ENCODE measurements around the gene OR6C4. TPM values are rescaled to one million over a fixed set of nuclear protein-coding genes. Genes with fewer than 3 reads are reported as not detected.

Gene OR6C4
- total and polyA plus RNA-seq, 10 of the 15 experiments (the other 5 are each of a cell fraction or from before 2014, with no cell fraction given): not detected

DNA sequence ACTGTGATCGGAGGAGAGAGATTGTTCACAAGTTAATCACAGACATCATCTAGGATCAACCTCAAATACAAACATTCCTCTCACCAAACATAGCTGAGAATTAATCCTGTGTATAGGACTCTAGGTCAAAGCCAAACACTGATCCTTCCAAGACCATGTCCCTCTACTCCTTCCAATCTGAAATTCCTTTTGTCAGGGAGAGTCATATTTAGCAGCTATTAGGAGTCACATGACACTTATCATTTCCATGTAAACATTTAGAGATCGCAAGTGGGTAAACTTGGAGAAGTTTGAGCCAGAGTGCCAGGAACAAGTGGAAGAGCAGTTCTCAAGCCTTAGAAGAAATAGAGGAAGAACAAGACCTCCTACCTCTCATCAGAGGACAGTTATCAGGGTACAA, 36.4 kb downstream of the OR6C4 start:
- BruUV-seq (replicated peaks): no TSS peak
- ChIA-PET POLR2A (no interaction called here), CTCF (no interaction called here), SMC1A (ENCODE audit: uncharacterized antibody, unreplicated experiment) (no interaction called here), RAD21 (ENCODE audit: unreplicated experiment) (no interaction called here)
- Histone ChIP-seq H2AFZ (ENCODE audit: control insufficient read depth, low read depth, low read length) (no peak overlapping the region), H3K4me3 (no peak overlapping the region), H3K27ac (ENCODE audit: control insufficient read depth, insufficient read depth) (no peak overlapping the region), H3K79me2 (ENCODE audit: control insufficient read depth, insufficient read depth, low read length) (no peaks in the 10 kb centered on the region), H3K9me3 (replicated peaks; ENCODE audit: control insufficient read depth, insufficient read depth, low read length) (no peaks in the 10 kb centered on the region), H4K20me1 (ENCODE audit: control insufficient read depth, insufficient read depth) (no peaks in the 10 kb centered on the region), H3K36me3 (ENCODE audit: control insufficient read depth in 2 of 2, insufficient read depth in 2 of 2, low read length in 1 of 2) (no peaks in the 10 kb centered on the region), H3K27me3 (replicated peaks in 1 of 2; ENCODE audit: control insufficient read depth in 2 of 2, insufficient read depth in 2 of 2, low read length in 1 of 2) (no peaks in the 10 kb centered on the region), H3K4me2 (ENCODE audit: control insufficient read depth, insufficient read depth) (no peak overlapping the region), H3K4me1 (ENCODE audit: control insufficient read depth, insufficient read depth, low read length) (no peaks in the 10 kb centered on the region), H3K9ac (ENCODE audit: control insufficient read depth, insufficient read depth, low read length) (no peak overlapping the region)
- DNase-seq (ENCODE audit: low read depth, low spot score): no peak
- in situ Hi-C loops (cut with MboI) (no loop called here), intact Hi-C loops (cut with micrococcal nuclease; ENCODE audit: unreplicated experiment) (no loop called here)
- TF ChIP-seq SMAD5 (IDR thresholded peaks at IDR 0.05; ENCODE audit: low read depth) (no peak), IRF4 (IDR thresholded peaks at IDR 0.05; ENCODE audit: low read depth, low read length) (no peak), BMI1 (IDR thresholded peaks at IDR 0.05; ENCODE audit: borderline replicate concordance) (no peak), SP1 (IDR thresholded peaks at IDR 0.05; ENCODE audit: low read depth, low read length) (no peak), SMC3 (IDR thresholded peaks at IDR 0.05; ENCODE audit: borderline replicate concordance, low read length) (no peak), CBX5 (IDR thresholded peaks at IDR 0.05; ENCODE audit: low read depth) (no peak), BACH1 (IDR thresholded peaks at IDR 0.05; ENCODE audit: borderline replicate concordance) (no peak), SMAD1 (IDR thresholded peaks at IDR 0.05; ENCODE audit: low read depth, partially characterized antibody) (no peak), ZNF207 (IDR thresholded peaks at IDR 0.05; ENCODE audit: borderline replicate concordance) (no peak), EED (IDR thresholded peaks at IDR 0.05; ENCODE audit: low read depth) (no peak), KDM1A (IDR thresholded peaks at IDR 0.05; ENCODE audit: borderline replicate concordance) (no peak), STAT1 (conservative IDR thresholded peaks at IDR 0.05) (no peak), GABPA (IDR thresholded peaks at IDR 0.05; ENCODE audit: low read depth) (no peak), TBL1XR1 (IDR thresholded peaks at IDR 0.05; ENCODE audit: low read depth, low read length) (no peak), NR2F1 (conservative IDR thresholded peaks at IDR 0.05) (no peak)
- TF ChIP-seq, protein P1, sequence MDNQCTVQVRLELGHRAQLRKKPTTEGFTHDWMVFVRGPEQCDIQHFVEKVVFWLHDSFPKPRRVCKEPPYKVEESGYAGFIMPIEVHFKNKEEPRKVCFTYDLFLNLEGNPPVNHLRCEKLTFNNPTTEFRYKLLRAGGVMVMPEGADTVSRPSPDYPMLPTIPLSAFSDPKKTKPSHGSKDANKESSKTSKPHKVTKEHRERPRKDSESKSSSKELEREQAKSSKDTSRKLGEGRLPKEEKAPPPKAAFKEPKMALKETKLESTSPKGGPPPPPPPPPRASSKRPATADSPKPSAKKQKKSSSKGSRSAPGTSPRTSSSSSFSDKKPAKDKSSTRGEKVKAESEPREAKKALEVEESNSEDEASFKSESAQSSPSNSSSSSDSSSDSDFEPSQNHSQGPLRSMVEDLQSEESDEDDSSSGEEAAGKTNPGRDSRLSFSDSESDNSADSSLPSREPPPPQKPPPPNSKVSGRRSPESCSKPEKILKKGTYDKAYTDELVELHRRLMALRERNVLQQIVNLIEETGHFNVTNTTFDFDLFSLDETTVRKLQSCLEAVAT (IDR thresholded peaks at IDR 0.05): no peak
- TF ChIP-seq, protein P2, sequence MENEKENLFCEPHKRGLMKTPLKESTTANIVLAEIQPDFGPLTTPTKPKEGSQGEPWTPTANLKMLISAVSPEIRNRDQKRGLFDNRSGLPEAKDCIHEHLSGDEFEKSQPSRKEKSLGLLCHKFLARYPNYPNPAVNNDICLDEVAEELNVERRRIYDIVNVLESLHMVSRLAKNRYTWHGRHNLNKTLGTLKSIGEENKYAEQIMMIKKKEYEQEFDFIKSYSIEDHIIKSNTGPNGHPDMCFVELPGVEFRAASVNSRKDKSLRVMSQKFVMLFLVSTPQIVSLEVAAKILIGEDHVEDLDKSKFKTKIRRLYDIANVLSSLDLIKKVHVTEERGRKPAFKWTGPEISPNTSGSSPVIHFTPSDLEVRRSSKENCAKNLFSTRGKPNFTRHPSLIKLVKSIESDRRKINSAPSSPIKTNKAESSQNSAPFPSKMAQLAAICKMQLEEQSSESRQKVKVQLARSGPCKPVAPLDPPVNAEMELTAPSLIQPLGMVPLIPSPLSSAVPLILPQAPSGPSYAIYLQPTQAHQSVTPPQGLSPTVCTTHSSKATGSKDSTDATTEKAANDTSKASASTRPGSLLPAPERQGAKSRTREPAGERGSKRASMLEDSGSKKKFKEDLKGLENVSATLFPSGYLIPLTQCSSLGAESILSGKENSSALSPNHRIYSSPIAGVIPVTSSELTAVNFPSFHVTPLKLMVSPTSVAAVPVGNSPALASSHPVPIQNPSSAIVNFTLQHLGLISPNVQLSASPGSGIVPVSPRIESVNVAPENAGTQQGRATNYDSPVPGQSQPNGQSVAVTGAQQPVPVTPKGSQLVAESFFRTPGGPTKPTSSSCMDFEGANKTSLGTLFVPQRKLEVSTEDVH (IDR thresholded peaks at IDR 0.05; ENCODE audit: low read depth, partially characterized antibody): no peak
- TF ChIP-seq, protein P3, sequence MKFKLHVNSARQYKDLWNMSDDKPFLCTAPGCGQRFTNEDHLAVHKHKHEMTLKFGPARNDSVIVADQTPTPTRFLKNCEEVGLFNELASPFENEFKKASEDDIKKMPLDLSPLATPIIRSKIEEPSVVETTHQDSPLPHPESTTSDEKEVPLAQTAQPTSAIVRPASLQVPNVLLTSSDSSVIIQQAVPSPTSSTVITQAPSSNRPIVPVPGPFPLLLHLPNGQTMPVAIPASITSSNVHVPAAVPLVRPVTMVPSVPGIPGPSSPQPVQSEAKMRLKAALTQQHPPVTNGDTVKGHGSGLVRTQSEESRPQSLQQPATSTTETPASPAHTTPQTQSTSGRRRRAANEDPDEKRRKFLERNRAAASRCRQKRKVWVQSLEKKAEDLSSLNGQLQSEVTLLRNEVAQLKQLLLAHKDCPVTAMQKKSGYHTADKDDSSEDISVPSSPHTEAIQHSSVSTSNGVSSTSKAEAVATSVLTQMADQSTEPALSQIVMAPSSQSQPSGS (IDR thresholded peaks at IDR 0.05; ENCODE audit: low read length): no peak
- TF ChIP-seq, protein P4, sequence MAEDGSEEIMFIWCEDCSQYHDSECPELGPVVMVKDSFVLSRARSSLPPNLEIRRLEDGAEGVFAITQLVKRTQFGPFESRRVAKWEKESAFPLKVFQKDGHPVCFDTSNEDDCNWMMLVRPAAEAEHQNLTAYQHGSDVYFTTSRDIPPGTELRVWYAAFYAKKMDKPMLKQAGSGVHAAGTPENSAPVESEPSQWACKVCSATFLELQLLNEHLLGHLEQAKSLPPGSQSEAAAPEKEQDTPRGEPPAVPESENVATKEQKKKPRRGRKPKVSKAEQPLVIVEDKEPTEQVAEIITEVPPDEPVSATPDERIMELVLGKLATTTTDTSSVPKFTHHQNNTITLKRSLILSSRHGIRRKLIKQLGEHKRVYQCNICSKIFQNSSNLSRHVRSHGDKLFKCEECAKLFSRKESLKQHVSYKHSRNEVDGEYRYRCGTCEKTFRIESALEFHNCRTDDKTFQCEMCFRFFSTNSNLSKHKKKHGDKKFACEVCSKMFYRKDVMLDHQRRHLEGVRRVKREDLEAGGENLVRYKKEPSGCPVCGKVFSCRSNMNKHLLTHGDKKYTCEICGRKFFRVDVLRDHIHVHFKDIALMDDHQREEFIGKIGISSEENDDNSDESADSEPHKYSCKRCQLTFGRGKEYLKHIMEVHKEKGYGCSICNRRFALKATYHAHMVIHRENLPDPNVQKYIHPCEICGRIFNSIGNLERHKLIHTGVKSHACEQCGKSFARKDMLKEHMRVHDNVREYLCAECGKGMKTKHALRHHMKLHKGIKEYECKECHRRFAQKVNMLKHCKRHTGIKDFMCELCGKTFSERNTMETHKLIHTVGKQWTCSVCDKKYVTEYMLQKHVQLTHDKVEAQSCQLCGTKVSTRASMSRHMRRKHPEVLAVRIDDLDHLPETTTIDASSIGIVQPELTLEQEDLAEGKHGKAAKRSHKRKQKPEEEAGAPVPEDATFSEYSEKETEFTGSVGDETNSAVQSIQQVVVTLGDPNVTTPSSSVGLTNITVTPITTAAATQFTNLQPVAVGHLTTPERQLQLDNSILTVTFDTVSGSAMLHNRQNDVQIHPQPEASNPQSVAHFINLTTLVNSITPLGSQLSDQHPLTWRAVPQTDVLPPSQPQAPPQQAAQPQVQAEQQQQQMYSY (CRISPR knock-in tag; IDR thresholded peaks at IDR 0.05): no peak
- FAIRE-seq: no peak
- 48% methylated on average over 2 of the region's 2 CpGs for WGBS (ENCODE audit: insufficient coverage, insufficient replicate concordance, low lambda C conversion rate, missing lambda C conversion rate)
- no peak for ATAC-seq
